ENCODE data around the gene APOBEC3G.
"Not testable (repeated sequence)": the region's sequence is repeated elsewhere in the genome, so short reads cannot be mapped to it uniquely, and the experiment has no call there.

GRCh38 chr22:39063904-39064303 is 13.2 kb upstream of the APOBEC3G start:
- TF ChIP-seq POLR2A (IDR thresholded peaks at IDR 0.05; ENCODE audit: low read length); GATA1 (IDR thresholded peaks at IDR 0.05; ENCODE audit: low read depth, low read length): not testable (repeated sequence)

Measured in erythroblast (primary cell).